ENCODE measurements around the gene LMCD1. TPM values are rescaled to one million over a fixed set of nuclear protein-coding genes. Genes with fewer than 3 reads are reported as not detected.

The LMCD1 gene
- total and polyA plus RNA-seq, 4 donors, result 33.6 to 179 (median 98.4) TPM

DNA sequence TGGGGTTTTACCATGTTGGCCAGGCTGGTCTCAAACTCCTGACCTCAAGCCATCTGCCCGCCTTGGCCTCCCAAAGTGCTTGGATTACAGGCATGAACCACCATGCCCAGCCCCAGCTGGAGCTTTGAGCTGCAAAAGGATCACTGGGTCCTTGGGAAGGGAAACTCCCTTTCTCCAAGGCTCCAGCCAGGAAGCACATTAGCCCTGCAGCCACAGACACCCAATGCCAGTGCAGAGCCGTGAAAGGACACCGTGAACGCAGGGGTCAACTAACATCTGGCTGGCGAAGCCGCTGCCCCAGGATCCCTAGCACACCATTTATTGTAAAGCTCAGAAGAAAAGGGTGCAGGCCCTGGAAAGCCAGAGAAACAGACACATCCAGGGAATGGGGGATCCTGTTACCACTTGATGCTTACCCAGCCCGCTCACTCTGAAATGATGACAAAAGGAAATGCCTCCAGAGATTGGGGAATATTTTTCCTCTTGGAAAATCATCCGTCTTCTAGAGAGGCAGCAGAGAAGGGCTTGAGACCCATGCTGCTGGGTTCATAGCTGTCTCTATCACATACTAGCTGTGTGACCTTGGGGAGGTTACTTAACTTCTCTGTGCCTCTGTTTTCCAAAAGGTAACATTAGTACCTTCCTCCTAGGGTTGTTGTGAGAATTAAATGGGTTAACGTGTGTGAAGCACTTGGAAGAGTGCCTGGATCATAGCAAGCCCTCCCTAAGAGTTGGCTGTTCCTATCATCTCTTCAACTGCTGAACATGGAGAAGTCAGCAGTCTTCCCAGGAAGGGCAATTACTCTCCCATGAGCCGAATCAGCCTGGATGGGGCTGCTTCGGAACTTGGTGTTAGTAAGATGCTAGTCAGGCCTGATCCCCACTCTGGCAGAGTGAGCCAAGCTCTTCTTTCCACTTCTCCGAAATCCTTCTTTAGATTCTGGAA lies 40.8 kb downstream of the LMCD1 start:
- Histone ChIP-seq H3K36me3 (ENCODE audit: control insufficient read depth in 4 of 4, insufficient read depth in 4 of 4, low read length in 4 of 4) (peaks cover 18 to 29% (median 20%) of the 10 kb centered on the region in 4 donors), H3K9ac (ENCODE audit: insufficient read depth in 1 of 2, low read length in 2 of 2) (no peak overlapping the region), H3K27ac (ENCODE audit: low read depth in 1 of 2, low read length in 1 of 2) (peak overlapping the region in 1 of 2 donors; percentile 47), H3K4me3 (no peak overlapping the region), H3K27me3 (ENCODE audit: control insufficient read depth in 3 of 3, insufficient read depth in 3 of 3, low read length in 2 of 3) (no peaks in the 10 kb centered on the region), H3K9me3 (ENCODE audit: control insufficient read depth in 4 of 4, insufficient read depth in 3 of 4, low read length in 3 of 4) (no peaks in the 10 kb centered on the region), H3K4me1 (ENCODE audit: control insufficient read depth in 5 of 5, insufficient read depth in 5 of 5, low read length in 5 of 5) (peaks cover 0 to 10% (median 0%) of the 10 kb centered on the region in 5 donors)
- WGBS, 2 donors, result 70 to 89% methylated on average over 12 of the region's 12 CpGs
- TF ChIP-seq, protein P1, sequence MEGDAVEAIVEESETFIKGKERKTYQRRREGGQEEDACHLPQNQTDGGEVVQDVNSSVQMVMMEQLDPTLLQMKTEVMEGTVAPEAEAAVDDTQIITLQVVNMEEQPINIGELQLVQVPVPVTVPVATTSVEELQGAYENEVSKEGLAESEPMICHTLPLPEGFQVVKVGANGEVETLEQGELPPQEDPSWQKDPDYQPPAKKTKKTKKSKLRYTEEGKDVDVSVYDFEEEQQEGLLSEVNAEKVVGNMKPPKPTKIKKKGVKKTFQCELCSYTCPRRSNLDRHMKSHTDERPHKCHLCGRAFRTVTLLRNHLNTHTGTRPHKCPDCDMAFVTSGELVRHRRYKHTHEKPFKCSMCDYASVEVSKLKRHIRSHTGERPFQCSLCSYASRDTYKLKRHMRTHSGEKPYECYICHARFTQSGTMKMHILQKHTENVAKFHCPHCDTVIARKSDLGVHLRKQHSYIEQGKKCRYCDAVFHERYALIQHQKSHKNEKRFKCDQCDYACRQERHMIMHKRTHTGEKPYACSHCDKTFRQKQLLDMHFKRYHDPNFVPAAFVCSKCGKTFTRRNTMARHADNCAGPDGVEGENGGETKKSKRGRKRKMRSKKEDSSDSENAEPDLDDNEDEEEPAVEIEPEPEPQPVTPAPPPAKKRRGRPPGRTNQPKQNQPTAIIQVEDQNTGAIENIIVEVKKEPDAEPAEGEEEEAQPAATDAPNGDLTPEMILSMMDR (IDR thresholded peaks at IDR 0.05; ENCODE audit: control extremely low read depth, extremely low read depth), result no peak
- DNase-seq (peak in 1 of 3 donors; percentile 37), ATAC-seq (ENCODE audit: insufficient read depth, low FRiP score) (no peak)

GRCh38 chr3:8546609-8547008 lies 45.0 kb downstream of the LMCD1 start:
- peak overlapping the region in 1 of 2 donors; percentile 3 for H3K27ac ChIP-seq (ENCODE audit: low read depth in 1 of 2, low read length in 1 of 2)
- no peaks in the 10 kb centered on the region for H3K27me3 ChIP-seq (ENCODE audit: control insufficient read depth in 3 of 3, insufficient read depth in 3 of 3, low read length in 2 of 3)
- H3K4me1 ChIP-seq (ENCODE audit: control insufficient read depth in 5 of 5, insufficient read depth in 5 of 5, low read length in 5 of 5), result peaks cover 0 to 10% (median 0%) of the 10 kb centered on the region in 5 donors
- H3K9me3 ChIP-seq (ENCODE audit: control insufficient read depth in 4 of 4, insufficient read depth in 3 of 4, low read length in 3 of 4), result no peaks in the 10 kb centered on the region
- DNase-seq, result no peak
- H3K4me3 ChIP-seq, result no peak overlapping the region
- WGBS, 2 donors, result 82 to 83% methylated on average over 4 of the region's 4 CpGs
- peaks cover 13 to 21% (median 19%) of the 10 kb centered on the region in 4 donors for H3K36me3 ChIP-seq (ENCODE audit: control insufficient read depth in 4 of 4, insufficient read depth in 4 of 4, low read length in 4 of 4)
- H3K9ac ChIP-seq (ENCODE audit: insufficient read depth in 1 of 2, low read length in 2 of 2), result no peak overlapping the region
- no peak for ATAC-seq (ENCODE audit: insufficient read depth, low FRiP score)
- TF ChIP-seq, protein P1 (IDR thresholded peaks at IDR 0.05; ENCODE audit: control extremely low read depth, extremely low read depth), result no peak

GRCh38 chr3:8548502-8549275 lies 47.1 kb downstream of the LMCD1 start:
- peaks cover 21 to 25% (median 22%) of the 10 kb centered on the region in 4 donors for H3K36me3 ChIP-seq (ENCODE audit: control insufficient read depth in 4 of 4, insufficient read depth in 4 of 4, low read length in 4 of 4)
- ATAC-seq (ENCODE audit: insufficient read depth, low FRiP score), result no peak
- TF ChIP-seq, protein P1 (IDR thresholded peaks at IDR 0.05; ENCODE audit: control extremely low read depth, extremely low read depth), result no peak
- no peaks in the 10 kb centered on the region for H3K27me3 ChIP-seq (ENCODE audit: control insufficient read depth in 3 of 3, insufficient read depth in 3 of 3, low read length in 2 of 3)
- H3K4me3 ChIP-seq, result no peak overlapping the region
- WGBS, 2 donors, result 95 to 96% methylated on average over 17 of the region's 17 CpGs
- H3K9me3 ChIP-seq (ENCODE audit: control insufficient read depth in 4 of 4, insufficient read depth in 3 of 4, low read length in 3 of 4), result no peaks in the 10 kb centered on the region
- H3K9ac ChIP-seq (ENCODE audit: insufficient read depth in 1 of 2, low read length in 2 of 2), result no peak overlapping the region
- peaks cover 0 to 6% (median 0%) of the 10 kb centered on the region in 5 donors for H3K4me1 ChIP-seq (ENCODE audit: control insufficient read depth in 5 of 5, insufficient read depth in 5 of 5, low read length in 5 of 5)
- DNase-seq, result no peak
- no peak overlapping the region for H3K27ac ChIP-seq (ENCODE audit: low read depth in 1 of 2, low read length in 1 of 2)
